ENCODE measurements around the gene BANK1.

BANK1 gene

GRCh38 chr4:102114118-102114630, 323.6 kb downstream of the BANK1 start:
- Histone ChIP-seq H3K27me3 (ENCODE audit: insufficient read depth, low read depth) (no peaks in the 10 kb centered on the region), H3K36me3 (ENCODE audit: insufficient read depth) (no peaks in the 10 kb centered on the region), H3K79me2 (ENCODE audit: insufficient read depth, low read depth) (no peaks in the 10 kb centered on the region), H3K4me1 (ENCODE audit: low read depth, poor library complexity, severe bottlenecking) (no peaks in the 10 kb centered on the region), H3K4me2 (no peak overlapping the region), H3K9ac (no peak overlapping the region), H2AFZ (ENCODE audit: low read depth) (no peak overlapping the region), H4K20me1 (ENCODE audit: insufficient read depth) (no peaks in the 10 kb centered on the region), H3K27ac (no peak overlapping the region), H3K4me3 (IDR thresholded peaks at IDR 0.05; ENCODE audit: insufficient read depth, low read depth, low read length) (no peak overlapping the region)
- TF ChIP-seq CTCF (conservative IDR thresholded peaks at IDR 0.05; ENCODE audit: low read depth, low read length) = no peak

- Histone ChIP-seq H2AFZ (ENCODE audit: low read depth) (no peak overlapping the region), H3K79me2 (ENCODE audit: insufficient read depth, low read depth) (no peaks in the 10 kb centered on the region), H3K27ac (no peak overlapping the region), H3K27me3 (ENCODE audit: insufficient read depth, low read depth) (no peaks in the 10 kb centered on the region), H3K9ac (no peak overlapping the region), H3K36me3 (ENCODE audit: insufficient read depth) (no peaks in the 10 kb centered on the region), H3K4me1 (ENCODE audit: low read depth, poor library complexity, severe bottlenecking) (no peaks in the 10 kb centered on the region), H3K4me2 (no peak overlapping the region), H3K4me3 (IDR thresholded peaks at IDR 0.05; ENCODE audit: insufficient read depth, low read depth, low read length) (no peak overlapping the region), H4K20me1 (ENCODE audit: insufficient read depth) (no peaks in the 10 kb centered on the region)
- TF ChIP-seq CTCF (conservative IDR thresholded peaks at IDR 0.05; ENCODE audit: low read depth, low read length) = no peak
Observed at GRCh38 chr4:102116121-102116520, 325.6 kb downstream of the BANK1 start.

- no peak overlapping the region for H3K4me3 ChIP-seq (IDR thresholded peaks at IDR 0.05; ENCODE audit: insufficient read depth, low read depth, low read length)
- H3K79me2 ChIP-seq (ENCODE audit: insufficient read depth, low read depth) = no peaks in the 10 kb centered on the region
- H3K9ac ChIP-seq = no peak overlapping the region
- no peaks in the 10 kb centered on the region for H3K36me3 ChIP-seq (ENCODE audit: insufficient read depth)
- H4K20me1 ChIP-seq (ENCODE audit: insufficient read depth) = no peaks in the 10 kb centered on the region
- no peak for TF ChIP-seq CTCF (conservative IDR thresholded peaks at IDR 0.05; ENCODE audit: low read depth, low read length)
- no peak overlapping the region for H3K27ac ChIP-seq
- H3K4me1 ChIP-seq (ENCODE audit: low read depth, poor library complexity, severe bottlenecking) = no peaks in the 10 kb centered on the region
- no peak overlapping the region for H3K4me2 ChIP-seq
- H3K27me3 ChIP-seq (ENCODE audit: insufficient read depth, low read depth) = no peaks in the 10 kb centered on the region
- H2AFZ ChIP-seq (ENCODE audit: low read depth) = no peak overlapping the region
Observed at GRCh38 chr4:102120846-102121245, 330.3 kb downstream of the BANK1 start.
